ENCODE measurements around the gene PTX3. TPM values are rescaled to one million over a fixed set of nuclear protein-coding genes. Genes with fewer than 3 reads are reported as not detected.

The PTX3 gene
- total RNA-seq, 4 donors from 2014 or later, result 0.87 to 9.1 (median 2.5) TPM; not detected in 1

- TF ChIP-seq CTCF (IDR thresholded peaks at IDR 0.05 in 4 of 5, conservative IDR thresholded peaks at IDR 0.05 in 1 of 5), result no peak
- no peak for TF ChIP-seq POLR2A (IDR thresholded peaks at IDR 0.05)
- Histone ChIP-seq H3K9me3 (no peaks in the 10 kb centered on the region), H3K4me1 (no peaks in the 10 kb centered on the region), H3K27ac (no peak overlapping the region), H3K36me3 (no peaks in the 10 kb centered on the region), H3K4me3 (no peak overlapping the region), H3K27me3 (no peaks in the 10 kb centered on the region)
- ATAC-seq (no peak), DNase-seq (no peak)
- intact Hi-C loops (cut with DNase I; ENCODE audit: low total_unique reads), result no loop called here
- in situ Hi-C loops (cut with MboI; ENCODE audit: low sequenced_read_pairs in 4 of 4), result no loop called here
Measured at GRCh38 chr3:157487339-157487738, 50.7 kb downstream of the PTX3 start.

- in situ Hi-C loops (cut with MboI; ENCODE audit: low sequenced_read_pairs in 4 of 4) (no loop called here), intact Hi-C loops (cut with DNase I; ENCODE audit: low total_unique reads) (no loop called here)
- Histone ChIP-seq H3K27ac (no peak overlapping the region), H3K9me3 (no peaks in the 10 kb centered on the region), H3K36me3 (no peaks in the 10 kb centered on the region), H3K4me1 (no peaks in the 10 kb centered on the region), H3K4me3 (no peak overlapping the region), H3K27me3 (no peaks in the 10 kb centered on the region)
- TF ChIP-seq CTCF (IDR thresholded peaks at IDR 0.05 in 4 of 5, conservative IDR thresholded peaks at IDR 0.05 in 1 of 5) (no peak), POLR2A (IDR thresholded peaks at IDR 0.05) (no peak)
- DNase-seq (no peak), ATAC-seq (no peak)
Measured at GRCh38 chr3:157488144-157488543, 51.5 kb downstream of the PTX3 start.

- DNase-seq (no peak), ATAC-seq (no peak)
- TF ChIP-seq CTCF (IDR thresholded peaks at IDR 0.05 in 4 of 5, conservative IDR thresholded peaks at IDR 0.05 in 1 of 5), result no peak
- no peak for TF ChIP-seq POLR2A (IDR thresholded peaks at IDR 0.05)
- intact Hi-C loops (cut with DNase I; ENCODE audit: low total_unique reads) (no loop called here), in situ Hi-C loops (cut with MboI; ENCODE audit: low sequenced_read_pairs in 4 of 4) (loop anchor here in 3 of 4 donors (10.0 kb wide), 1 partner anchor 286 kb away; no protein-coding TSS in a partner anchor)
- Histone ChIP-seq H3K27ac (no peak overlapping the region), H3K4me3 (no peak overlapping the region), H3K4me1 (peaks cover 0 to 3% of the 10 kb centered on the region in 2 donors), H3K36me3 (no peaks in the 10 kb centered on the region), H3K27me3 (no peaks in the 10 kb centered on the region), H3K9me3 (no peaks in the 10 kb centered on the region)
Measured at GRCh38 chr3:157491136-157491535, 54.5 kb downstream of the PTX3 start.

Other genes with a start within 250 kb of the PTX3 start
- under 1 TPM in 1 of 4 donors, not detected in 3; 0.07 TPM for gene VEPH1, start 66.6 kb downstream of the PTX3 start, total RNA-seq